HepG2 (cell line): Measurements from ENCODE around the gene AHCY. TPM values are rescaled to one million over a fixed set of nuclear protein-coding genes. Genes with fewer than 3 reads are reported as not detected.

Experiments used
- JDP2 ChIP-seq: sonication (generic); formaldehyde crosslinking; IDR thresholded peaks from 2 replicates; pipeline ENCODE4 v1.8.1; 2022; ENCODE audit warnings: missing genetic modification reagents, borderline replicate concordance
- NCOA5 ChIP-seq: sonication (generic); formaldehyde crosslinking; IDR thresholded peaks from 2 replicates; pipeline ENCODE4 v1.4.0; 2020; ENCODE audit warnings: missing genetic modification reagents
- NFE2 ChIP-seq: sonication (generic); formaldehyde crosslinking; IDR thresholded peaks from 2 replicates; pipeline ENCODE4 v1.4.0; 2020; ENCODE audit warnings: missing genetic modification reagents
- NFIB ChIP-seq: sonication (generic); formaldehyde crosslinking; IDR thresholded peaks from 2 replicates; pipeline ENCODE4 v1.9.0; 2021; ENCODE audit warnings: missing genetic modification reagents, mild to moderate bottlenecking, borderline replicate concordance
- NFYC ChIP-seq: IDR thresholded peaks from 2 replicates; pipeline ENCODE4 v1.6.1; 2016; ENCODE audit warnings: missing genetic modification reagents, missing compliant biosample characterization
- RBFOX2 ChIP-seq: fragments of 200-400 bp; formaldehyde crosslinking; IDR thresholded peaks from 2 replicates; pipeline ENCODE4 v1.6.1; 2017; ENCODE audit warnings: low read depth, mild to moderate bottlenecking, low read length
- SKI ChIP-seq: fragments of 450-650 bp; IDR thresholded peaks from one replicate; pipeline ENCODE4 v1.6.1; 2018; ENCODE audit warnings: mild to moderate bottlenecking; ENCODE audit not compliant: partially characterized antibody
- SPEN ChIP-seq: sonication (generic); formaldehyde crosslinking; IDR thresholded peaks from 2 replicates; pipeline ENCODE4 v1.5.1; 2020; ENCODE audit warnings: low read depth, mild to moderate bottlenecking, missing genetic modification reagents
- TFDP2 ChIP-seq: sonication (generic); formaldehyde crosslinking; IDR thresholded peaks from 2 replicates; pipeline ENCODE4 v1.4.0; 2020; ENCODE audit warnings: missing genetic modification reagents
- ZBTB3 ChIP-seq: sonication (generic); formaldehyde crosslinking; IDR thresholded peaks from 2 replicates; pipeline ENCODE4 v1.4.0; 2020; ENCODE audit warnings: low read depth, mild to moderate bottlenecking, moderate library complexity, missing genetic modification reagents, borderline replicate concordance
- ZFP62 ChIP-seq: sonication (generic); formaldehyde crosslinking; IDR thresholded peaks from 2 replicates; pipeline ENCODE4 v1.4.0; 2020; ENCODE audit warnings: missing genetic modification reagents
- ZIK1 ChIP-seq: sonication (generic); formaldehyde crosslinking; IDR thresholded peaks from 2 replicates; pipeline ENCODE4 v1.5.0; 2020; ENCODE audit warnings: mild to moderate bottlenecking, low read depth, missing genetic modification reagents, borderline replicate concordance
- ZKSCAN8 ChIP-seq: IDR thresholded peaks from 2 replicates; pipeline ENCODE4 v1.6.1; 2016; ENCODE audit warnings: borderline replicate concordance, missing genetic modification reagents, missing compliant biosample characterization
- ZNF10 ChIP-seq: sonication (generic); formaldehyde crosslinking; IDR thresholded peaks from 2 replicates; pipeline ENCODE4 v1.4.0; 2020; ENCODE audit warnings: mild to moderate bottlenecking, low read depth, missing genetic modification reagents, borderline replicate concordance
- ZNF597 ChIP-seq: sonication (generic); formaldehyde crosslinking; IDR thresholded peaks from 2 replicates; pipeline ENCODE4 v1.5.0; 2020; ENCODE audit warnings: missing genetic modification reagents
- ZNF616 ChIP-seq: sonication (generic); formaldehyde crosslinking; IDR thresholded peaks from 2 replicates; pipeline ENCODE4 v1.5.0; 2020; ENCODE audit warnings: low read depth, mild to moderate bottlenecking, missing genetic modification reagents
- polyA plus RNA-seq, 8 experiments: library from polyadenylated mRNA; depleted of rRNA in 3 of 8; stranded (reverse) in 7 of 8; unstranded in 1 of 8; fragments of >200 nt; fragmentation: Illumina TruSeq in 4 of 8; extraction: Trizol in 4 of 8; gene quantifications; 2 replicates each; pipeline versions ENCODE4 v1.2.1 to v1.2.3, GENCODE V29; 2011 to 2016; ENCODE audit warnings: low read depth in 4 of 8, missing spikeins in 1 of 8, mixed read lengths in 1 of 8; ENCODE audit not compliant: insufficient read depth in 1 of 8
- total RNA-seq, 5 experiments: library from RNA; depleted of rRNA; stranded (reverse); fragments of >200 nt; fragmentation: Illumina TruSeq; extraction: Trizol; gene quantifications; 2 replicates each; pipeline ENCODE4 v1.2.3, GENCODE V29; 2016; ENCODE audit warnings: low read depth in 1 of 5
- TF ChIP-seq, protein P1 (sequence below): fragments of 450-650 bp; IDR thresholded peaks from 2 replicates; pipeline ENCODE4 v1.6.1; 2016
- TF ChIP-seq, protein P2 (sequence below): sonication (generic); formaldehyde crosslinking; IDR thresholded peaks from 2 replicates; pipeline ENCODE4 v1.5.1; 2020; ENCODE audit warnings: mild to moderate bottlenecking, moderate library complexity, missing genetic modification reagents
- TF ChIP-seq, protein P3 (sequence below): sonication (generic); formaldehyde crosslinking; IDR thresholded peaks from 2 replicates; pipeline ENCODE4 v1.4.0; 2020; ENCODE audit warnings: mild to moderate bottlenecking, missing genetic modification reagents, borderline replicate concordance

Gene AHCY
- total and polyA plus RNA-seq, 2 of the 13 experiments (the other 11 are each of a cell fraction or from before 2014, with no cell fraction given): 407 to 419 TPM

DNA sequence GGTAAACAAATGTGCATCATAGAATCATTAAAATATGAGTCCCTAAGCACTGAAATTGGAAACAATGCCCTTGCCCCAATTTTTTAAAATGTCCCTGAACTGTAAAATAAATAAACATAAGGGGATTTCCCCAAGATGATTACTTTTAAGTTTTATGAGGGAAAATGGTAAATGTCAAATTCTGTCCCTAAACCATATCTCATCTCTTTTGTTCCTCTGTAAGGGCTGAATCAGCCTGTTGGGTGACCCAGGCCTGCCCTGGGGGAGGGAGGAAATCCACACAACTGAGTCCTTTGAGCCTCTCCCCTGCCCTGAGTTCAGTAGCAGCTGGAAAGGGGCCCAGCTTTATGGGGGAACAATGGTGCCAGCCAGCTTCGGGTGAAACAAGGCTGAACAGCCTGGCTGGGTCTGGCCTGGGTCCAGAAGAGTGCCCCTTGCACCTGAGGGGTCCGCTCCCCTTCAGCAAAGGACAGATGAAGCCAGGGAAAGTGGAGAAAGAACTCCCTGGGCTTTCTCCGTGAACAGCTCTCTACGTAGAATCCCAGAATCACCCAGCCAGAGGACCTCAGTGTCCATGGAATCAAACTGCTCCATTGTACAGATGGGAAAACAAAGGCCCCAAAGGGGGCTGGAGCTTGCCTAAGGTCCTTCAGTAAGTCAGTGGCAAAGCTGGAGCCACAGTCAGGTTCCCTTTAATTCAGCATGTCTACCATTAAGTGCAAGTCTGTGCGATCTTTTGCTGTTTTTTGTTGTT, 31.7 kb upstream of the AHCY start (continued):
- TF ChIP-seq ZFP62 (no peak), ZIK1 (CRISPR knock-in tag) (no peak), ZBTB3 (CRISPR knock-in tag) (no peak), TFDP2 (no peak), NFYC (CRISPR knock-in tag) (no peak), NFE2 (no peak), JDP2 (CRISPR knock-in tag) (no peak), ZNF597 (CRISPR knock-in tag) (no peak), ZNF10 (CRISPR knock-in tag) (no peak), RBFOX2 (no peak), NFIB (CRISPR knock-in tag) (no peak), NCOA5 (CRISPR knock-in tag) (no peak), ZKSCAN8 (CRISPR knock-in tag) (peak; percentile 60; the same call in 1 of the 2 replicates), SPEN (CRISPR knock-in tag) (peak; percentile 20; the same call in 1 of the 2 replicates), ZNF616 (CRISPR knock-in tag) (no peak), SKI (no peak)
- TF ChIP-seq, protein P1, sequence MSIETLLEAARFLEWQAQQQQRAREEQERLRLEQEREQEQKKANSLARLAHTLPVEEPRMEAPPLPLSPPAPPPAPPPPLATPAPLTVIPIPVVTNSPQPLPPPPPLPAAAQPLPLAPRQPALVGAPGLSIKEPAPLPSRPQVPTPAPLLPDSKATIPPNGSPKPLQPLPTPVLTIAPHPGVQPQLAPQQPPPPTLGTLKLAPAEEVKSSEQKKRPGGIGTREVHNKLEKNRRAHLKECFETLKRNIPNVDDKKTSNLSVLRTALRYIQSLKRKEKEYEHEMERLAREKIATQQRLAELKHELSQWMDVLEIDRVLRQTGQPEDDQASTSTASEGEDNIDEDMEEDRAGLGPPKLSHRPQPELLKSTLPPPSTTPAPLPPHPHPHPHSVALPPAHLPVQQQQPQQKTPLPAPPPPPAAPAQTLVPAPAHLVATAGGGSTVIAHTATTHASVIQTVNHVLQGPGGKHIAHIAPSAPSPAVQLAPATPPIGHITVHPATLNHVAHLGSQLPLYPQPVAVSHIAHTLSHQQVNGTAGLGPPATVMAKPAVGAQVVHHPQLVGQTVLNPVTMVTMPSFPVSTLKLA: no peak
- TF ChIP-seq, protein P2, sequence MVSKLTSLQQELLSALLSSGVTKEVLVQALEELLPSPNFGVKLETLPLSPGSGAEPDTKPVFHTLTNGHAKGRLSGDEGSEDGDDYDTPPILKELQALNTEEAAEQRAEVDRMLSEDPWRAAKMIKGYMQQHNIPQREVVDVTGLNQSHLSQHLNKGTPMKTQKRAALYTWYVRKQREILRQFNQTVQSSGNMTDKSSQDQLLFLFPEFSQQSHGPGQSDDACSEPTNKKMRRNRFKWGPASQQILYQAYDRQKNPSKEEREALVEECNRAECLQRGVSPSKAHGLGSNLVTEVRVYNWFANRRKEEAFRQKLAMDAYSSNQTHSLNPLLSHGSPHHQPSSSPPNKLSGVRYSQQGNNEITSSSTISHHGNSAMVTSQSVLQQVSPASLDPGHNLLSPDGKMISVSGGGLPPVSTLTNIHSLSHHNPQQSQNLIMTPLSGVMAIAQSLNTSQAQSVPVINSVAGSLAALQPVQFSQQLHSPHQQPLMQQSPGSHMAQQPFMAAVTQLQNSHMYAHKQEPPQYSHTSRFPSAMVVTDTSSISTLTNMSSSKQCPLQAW (CRISPR knock-in tag): no peak
- TF ChIP-seq, protein P3, sequence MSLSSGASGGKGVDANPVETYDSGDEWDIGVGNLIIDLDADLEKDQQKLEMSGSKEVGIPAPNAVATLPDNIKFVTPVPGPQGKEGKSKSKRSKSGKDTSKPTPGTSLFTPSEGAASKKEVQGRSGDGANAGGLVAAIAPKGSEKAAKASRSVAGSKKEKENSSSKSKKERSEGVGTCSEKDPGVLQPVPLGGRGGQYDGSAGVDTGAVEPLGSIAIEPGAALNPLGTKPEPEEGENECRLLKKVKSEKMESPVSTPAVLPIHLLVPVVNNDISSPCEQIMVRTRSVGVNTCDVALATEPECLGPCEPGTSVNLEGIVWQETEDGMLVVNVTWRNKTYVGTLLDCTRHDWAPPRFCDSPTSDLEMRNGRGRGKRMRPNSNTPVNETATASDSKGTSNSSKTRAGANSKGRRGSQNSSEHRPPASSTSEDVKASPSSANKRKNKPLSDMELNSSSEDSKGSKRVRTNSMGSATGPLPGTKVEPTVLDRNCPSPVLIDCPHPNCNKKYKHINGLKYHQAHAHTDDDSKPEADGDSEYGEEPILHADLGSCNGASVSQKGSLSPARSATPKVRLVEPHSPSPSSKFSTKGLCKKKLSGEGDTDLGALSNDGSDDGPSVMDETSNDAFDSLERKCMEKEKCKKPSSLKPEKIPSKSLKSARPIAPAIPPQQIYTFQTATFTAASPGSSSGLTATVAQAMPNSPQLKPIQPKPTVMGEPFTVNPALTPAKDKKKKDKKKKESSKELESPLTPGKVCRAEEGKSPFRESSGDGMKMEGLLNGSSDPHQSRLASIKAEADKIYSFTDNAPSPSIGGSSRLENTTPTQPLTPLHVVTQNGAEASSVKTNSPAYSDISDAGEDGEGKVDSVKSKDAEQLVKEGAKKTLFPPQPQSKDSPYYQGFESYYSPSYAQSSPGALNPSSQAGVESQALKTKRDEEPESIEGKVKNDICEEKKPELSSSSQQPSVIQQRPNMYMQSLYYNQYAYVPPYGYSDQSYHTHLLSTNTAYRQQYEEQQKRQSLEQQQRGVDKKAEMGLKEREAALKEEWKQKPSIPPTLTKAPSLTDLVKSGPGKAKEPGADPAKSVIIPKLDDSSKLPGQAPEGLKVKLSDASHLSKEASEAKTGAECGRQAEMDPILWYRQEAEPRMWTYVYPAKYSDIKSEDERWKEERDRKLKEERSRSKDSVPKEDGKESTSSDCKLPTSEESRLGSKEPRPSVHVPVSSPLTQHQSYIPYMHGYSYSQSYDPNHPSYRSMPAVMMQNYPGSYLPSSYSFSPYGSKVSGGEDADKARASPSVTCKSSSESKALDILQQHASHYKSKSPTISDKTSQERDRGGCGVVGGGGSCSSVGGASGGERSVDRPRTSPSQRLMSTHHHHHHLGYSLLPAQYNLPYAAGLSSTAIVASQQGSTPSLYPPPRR: no peak
